H1 (cell line): ENCODE measurements around the gene PRRT2. TPM values are rescaled to one million over a fixed set of nuclear protein-coding genes. Genes with fewer than 3 reads are reported as not detected.
A peak's percentile ranks its signal among the peaks of the same experiment; 100 is the strongest.

Experiments
- CTCF ChIA-PET: fragments of 300-600 bp; sonication (Branson Sonifier 250); formaldehyde crosslinking; loops from one replicate; lab custom pipeline; 2021; ENCODE audit not compliant: partially characterized antibody; lab: Charles Lee
- POLR2A ChIA-PET: fragments of 300-600 bp; sonication (Branson Sonifier 250); formaldehyde crosslinking; loops from one replicate; lab custom pipeline; 2021; ENCODE audit warnings: inconsistent platforms; ENCODE audit not compliant: partially characterized antibody; lab: Charles Lee
- DNase-seq, 2 experiments: peaks; one replicate each; pipeline versions ENCODE4 v3.0.0 to v3.0.0-alpha.2; 2010 to 2022; ENCODE audit warnings: low spot score in 2 of 2, low read depth in 1 of 2, mixed read lengths in 1 of 2
- FAIRE-seq: peaks from 2 replicates; lab custom pipeline; 2011; peaks lifted over from hg19 to GRCh38; lab: Jason Lieb, UNC
- H2AFZ ChIP-seq: 2 replicates; pipeline ENCODE4 v1.8.1; 2012; ENCODE audit warnings: low read length, inconsistent platforms
- H2AK5ac ChIP-seq: 2 replicates; pipeline ENCODE4 v1.6.1; 2013; ENCODE audit warnings: low read depth, low read length
- H2BK120ac ChIP-seq: replicated peaks from 2 replicates; pipeline ENCODE3; 2013; ENCODE audit warnings: low read depth, low read length, inconsistent platforms
- H2BK12ac ChIP-seq: 2 replicates; pipeline ENCODE4 v1.6.1; 2013; ENCODE audit warnings: low read depth, low read length
- H2BK15ac ChIP-seq: 2 replicates; pipeline ENCODE4 v1.6.1; 2013; ENCODE audit warnings: low read length
- H2BK20ac ChIP-seq: 2 replicates; pipeline ENCODE4 v1.6.1; 2013; ENCODE audit warnings: low read length
- H2BK5ac ChIP-seq: 2 replicates; pipeline ENCODE4 v1.6.1; 2013; ENCODE audit warnings: low read depth, low read length
- H3K14ac ChIP-seq: 2 replicates; pipeline ENCODE4 v1.6.1; 2013; ENCODE audit warnings: inconsistent platforms; ENCODE audit not compliant: insufficient read length
- H3K18ac ChIP-seq: 2 replicates; pipeline ENCODE4 v1.6.1; 2013; ENCODE audit warnings: low read length; ENCODE audit errors: extremely low read depth
- H3K23ac ChIP-seq: 2 replicates; pipeline ENCODE4 v1.6.1; 2013; ENCODE audit warnings: inconsistent platforms; ENCODE audit not compliant: insufficient read length
- H3K23me2 ChIP-seq: 2 replicates; pipeline ENCODE4 v1.6.1; 2013; ENCODE audit warnings: low read depth, low read length
- H3K27ac ChIP-seq: 2 replicates; pipeline ENCODE4 v1.6.1; 2011; ENCODE audit warnings: low read depth, low read length, inconsistent platforms
- H3K27me3 ChIP-seq, 4 experiments: replicated peaks in 1 of 4; 1 replicate in 1 of 4; 2 replicates in 3 of 4; pipeline versions ENCODE4 v1.6.1 to v1.8.1; 2011 to 2013; ENCODE audit warnings: low read length in 3 of 4, mild to moderate bottlenecking in 3 of 4, inconsistent platforms in 2 of 4, mixed read lengths in 2 of 4, moderate library complexity in 1 of 4; ENCODE audit not compliant: control insufficient read depth in 3 of 4, insufficient read depth in 3 of 4; ENCODE audit errors: extremely low read depth in 1 of 4
- H3K36me3 ChIP-seq, 4 experiments: 2 replicates each; pipeline versions ENCODE4 v1.6.1 to v1.8.1; 2011 to 2013; ENCODE audit warnings: mild to moderate bottlenecking in 4 of 4, low read length in 3 of 4, moderate library complexity in 2 of 4, control low read depth in 1 of 4, inconsistent platforms in 1 of 4; ENCODE audit not compliant: insufficient read depth in 4 of 4, control insufficient read depth in 2 of 4
- H3K4ac ChIP-seq: replicated peaks from 2 replicates; pipeline ENCODE3; 2013; ENCODE audit warnings: low read length, low read depth, mixed read lengths, inconsistent platforms; ENCODE audit not compliant: insufficient read length
- H3K4me1 ChIP-seq, 4 experiments: replicated peaks in 1 of 4; 1 replicate in 1 of 4; 2 replicates in 3 of 4; pipeline versions ENCODE4 v1.6.1 to v1.8.1; 2011 to 2013; ENCODE audit warnings: low read length in 3 of 4, inconsistent platforms in 2 of 4, mixed read lengths in 1 of 4; ENCODE audit not compliant: insufficient read depth in 4 of 4, control insufficient read depth in 3 of 4
- H3K4me2 ChIP-seq, 2 experiments: 2 replicates each; pipeline versions ENCODE4 v1.6.1 to v1.8.1; 2011 to 2013; ENCODE audit warnings: low read depth in 2 of 2, low read length in 2 of 2, control low read depth in 1 of 2, inconsistent platforms in 1 of 2, mild to moderate bottlenecking in 1 of 2; ENCODE audit not compliant: insufficient read depth in 1 of 2
- H3K4me3 ChIP-seq, 4 experiments: fragments of 200-600, 300-600 bp in 1 of 4; sonication (generic), shearing (Covaris generic), sonication (Bioruptor Twin) in 1 of 4; 2 replicates each; pipeline versions ENCODE4 v1.5.1 to v1.8.1; 2011 to 2016; ENCODE audit warnings: low read length in 4 of 4, low read depth in 3 of 4, control low read depth in 2 of 4, inconsistent platforms in 2 of 4, mild to moderate bottlenecking in 2 of 4, mixed read lengths in 1 of 4, moderate library complexity in 1 of 4; ENCODE audit not compliant: insufficient read depth in 2 of 4; ENCODE audit errors: extremely low read depth in 1 of 4
- H3K56ac ChIP-seq: replicated peaks from 2 replicates; pipeline ENCODE3; 2013; ENCODE audit warnings: low read depth, mild to moderate bottlenecking, mixed read lengths, low read length, inconsistent platforms; ENCODE audit not compliant: insufficient read length
- H3K79me1 ChIP-seq: 2 replicates; pipeline ENCODE4 v1.6.1; 2013; ENCODE audit warnings: low read depth, low read length, control low read depth
- H3K79me2 ChIP-seq, 2 experiments: 2 replicates each; pipeline versions ENCODE4 v1.6.1 to v1.8.1; 2012 to 2013; ENCODE audit warnings: low read length in 2 of 2, mild to moderate bottlenecking in 2 of 2, inconsistent platforms in 1 of 2; ENCODE audit not compliant: insufficient read depth in 2 of 2, control insufficient read depth in 1 of 2
- H3K9ac ChIP-seq, 4 experiments: replicated peaks in 1 of 4; 1 replicate in 1 of 4; 2 replicates in 3 of 4; pipeline versions ENCODE4 v1.6.1 to v1.8.1; 2011 to 2013; ENCODE audit warnings: low read depth in 3 of 4, low read length in 3 of 4, control low read depth in 2 of 4, mild to moderate bottlenecking in 2 of 4, moderate library complexity in 2 of 4, inconsistent platforms in 1 of 4; ENCODE audit errors: extremely low read depth in 1 of 4
- H3K9me3 ChIP-seq, 2 experiments: 2 replicates each; pipeline versions ENCODE4 v1.6.1 to v1.8.1; 2012 to 2013; ENCODE audit warnings: mild to moderate bottlenecking in 2 of 2, moderate library complexity in 2 of 2, control low read depth in 1 of 2, inconsistent platforms in 1 of 2, low read depth in 1 of 2, low read length in 1 of 2, mixed read lengths in 1 of 2; ENCODE audit not compliant: insufficient read depth in 2 of 2
- H4K20me1 ChIP-seq, 2 experiments: replicated peaks in 1 of 2; 2 replicates each; pipeline versions ENCODE3 to v1.8.1; 2011 to 2013; ENCODE audit warnings: inconsistent platforms in 2 of 2, low read length in 2 of 2, mild to moderate bottlenecking in 1 of 2; ENCODE audit not compliant: insufficient read depth in 2 of 2, control insufficient read depth in 1 of 2
- H4K5ac ChIP-seq: 2 replicates; pipeline ENCODE4 v1.6.1; 2013; ENCODE audit warnings: low read length, low read depth, mixed read lengths, inconsistent platforms; ENCODE audit not compliant: insufficient read length
- H4K8ac ChIP-seq: 2 replicates; pipeline ENCODE4 v1.8.0; 2013; ENCODE audit warnings: mild to moderate bottlenecking, moderate library complexity, low read length, inconsistent platforms; ENCODE audit not compliant: insufficient read depth; ENCODE audit errors: extremely low read depth
- H4K91ac ChIP-seq: replicated peaks from 2 replicates; pipeline ENCODE3; 2013; ENCODE audit warnings: low read length, mixed read lengths, inconsistent platforms; ENCODE audit not compliant: insufficient read length
- BACH1 ChIP-seq: IDR thresholded peaks from 2 replicates; pipeline ENCODE4 v1.6.1; 2012; ENCODE audit warnings: low read length, improper control_type of control experiment
- CBX8 ChIP-seq: fragments of 300-800, 300-1000 bp; sonication (generic); IDR thresholded peaks from 2 replicates; pipeline ENCODE4 v1.7.1; 2016; ENCODE audit warnings: low read depth, low read length, borderline replicate concordance
- CEBPB ChIP-seq: IDR thresholded peaks from 2 replicates; pipeline ENCODE4 v1.6.1; 2012; ENCODE audit warnings: low read depth, low read length
- EGR1 ChIP-seq: IDR thresholded peaks from 2 replicates; pipeline ENCODE4 v1.6.1; 2011; ENCODE audit warnings: low read depth, low read length, borderline replicate concordance
- KDM4A ChIP-seq: IDR thresholded peaks from one replicate; pipeline ENCODE4 v1.7.1; 2012; ENCODE audit warnings: low read depth, mild to moderate bottlenecking, moderate library complexity, low read length, inconsistent platforms; ENCODE audit not compliant: severe bottlenecking
- POLR2A ChIP-seq, 2 experiments: IDR thresholded peaks; 1 replicate in 1 of 2; 2 replicates in 1 of 2; pipeline ENCODE4 v1.6.1; 2011; ENCODE audit warnings: low read depth in 2 of 2, low read length in 2 of 2, mild to moderate bottlenecking in 2 of 2; ENCODE audit errors: control extremely low read depth in 1 of 2
- RNF2 ChIP-seq: fragments of 200-900, 300-1000 bp; sonication (generic); IDR thresholded peaks from 2 replicates; pipeline ENCODE4 v1.7.1; 2016; ENCODE audit warnings: borderline replicate concordance, low read depth, mild to moderate bottlenecking, antibody characterized with exemption, low read length; ENCODE audit not compliant: poor library complexity, severe bottlenecking; ENCODE audit errors: missing control alignments
- SIN3A ChIP-seq, 2 experiments: IDR thresholded peaks in 1 of 2; conservative IDR thresholded peaks in 1 of 2; 2 replicates each; pipeline ENCODE4 v1.6.1; 2011 to 2012; ENCODE audit warnings: low read length in 2 of 2, improper control_type of control experiment in 1 of 2, low read depth in 1 of 2, mild to moderate bottlenecking in 1 of 2
- TBP ChIP-seq: IDR thresholded peaks from 2 replicates; pipeline ENCODE4 v1.6.1; 2011; ENCODE audit warnings: low read depth, low read length, improper control_type of control experiment
- WGBS, 2 experiments: shearing (Covaris generic) in 1 of 2; methylation state at CpG; one replicate each; pipeline versions ENCODE4 v1.1.6 to v1.1.7; 2013 to 2015; ENCODE audit warnings: low lambda C conversion rate in 2 of 2, mixed read lengths in 2 of 2, inconsistent platforms in 1 of 2, low coverage in 1 of 2, missing lambda C conversion rate in 1 of 2; ENCODE audit not compliant: insufficient replicate concordance in 2 of 2, insufficient coverage in 1 of 2, insufficient read length in 1 of 2; ENCODE audit errors: extremely low coverage in 1 of 2, missing lambda C conversion rate in 1 of 2; 5-methylcytosine and 5-hydroxymethylcytosine counted together
- polyA plus RNA-seq, 7 experiments: library from polyadenylated mRNA; depleted of rRNA in 3 of 7; stranded (reverse) in 5 of 7; unstranded in 2 of 7; fragments of >200 nt in 5 of 7; fragments of 200-250 nt in 2 of 7; gene quantifications; 1 replicate in 5 of 7; 2 replicates in 1 of 7; 4 replicates in 1 of 7; pipeline versions ENCODE4 v1.2.1 to v1.2.3, GENCODE V29; 2011 to 2013; ENCODE audit warnings: missing spikeins in 2 of 7, mixed read lengths in 2 of 7
- total RNA-seq: library from RNA; stranded (reverse); fragmentation: NEBNext Ultra II Directional; extraction: Animal tissue kit (Norgen Biotek cat#: 25700); gene quantifications from 2 replicates; pipeline ENCODE4 v1.2.1, GENCODE V29; 2021

PRRT2 gene
- total and polyA plus RNA-seq, 2 of the 8 experiments (the other 6 are each of a cell fraction or from before 2014, with no cell fraction given) = 12.8 to 32.6 TPM

DNA sequence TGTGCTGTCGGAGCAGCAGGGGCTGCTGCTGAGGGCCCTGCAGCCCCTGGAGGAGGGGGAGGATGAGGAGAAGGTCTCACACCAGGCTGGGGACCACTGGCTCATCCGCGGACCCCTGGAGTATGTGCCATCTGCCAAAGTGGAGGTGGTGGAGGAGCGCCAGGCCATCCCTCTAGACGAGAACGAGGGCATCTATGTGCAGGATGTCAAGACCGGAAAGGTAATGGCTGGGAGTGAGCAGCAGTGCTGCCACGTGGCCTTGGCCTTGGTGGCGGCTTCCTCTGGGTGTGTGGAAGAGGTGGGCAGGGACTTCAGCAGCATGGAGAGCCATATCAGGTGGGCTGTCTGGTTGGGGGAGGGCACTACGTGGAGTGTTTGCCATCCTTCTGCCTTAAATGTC is 28.2 kb downstream of the PRRT2 start:
- H3K4me2 ChIP-seq = no peak overlapping the region
- ChIA-PET POLR2A (interaction anchor here (0.6 to 12.7 kb wide), 3 partner anchors 15 to 140 kb away, joined by 3 to 167 read pairs (median 3); partner anchors contain the start of genes MVP and PAGR1), CTCF (interaction anchor here (1.1 to 4.2 kb wide), 5 partner anchors 10 to 191 kb away, joined by 3 to 28 read pairs (median 4); partner anchors contain the start of genes MAZ and TLCD3B)
- H3K4ac ChIP-seq = no peak overlapping the region
- H3K27me3 ChIP-seq = no peaks in the 10 kb centered on the region
- H2BK12ac ChIP-seq = no peak overlapping the region; the same call in 1 of the 2 replicates
- no peaks in the 10 kb centered on the region for H3K36me3 ChIP-seq
- H2BK20ac ChIP-seq = no peak overlapping the region
- H3K23me2 ChIP-seq = no peaks in the 10 kb centered on the region
- H3K56ac ChIP-seq = no peak overlapping the region
- H3K9ac ChIP-seq = peak overlapping the region in 1 of 4 experiments; percentile 32; a peak in 1 of 7 replicates
- H2AK5ac ChIP-seq = no peak overlapping the region
- no peaks in the 10 kb centered on the region for H3K9me3 ChIP-seq
- H4K91ac ChIP-seq = no peak overlapping the region
- no peak overlapping the region for H2BK5ac ChIP-seq
- no peaks in the 10 kb centered on the region for H3K79me1 ChIP-seq
- H2BK120ac ChIP-seq = no peak overlapping the region
- H3K4me3 ChIP-seq = no peak overlapping the region
- DNase-seq (no peak), FAIRE-seq (no peak)
- no peaks in the 10 kb centered on the region; a peak in 1 of 7 replicates for H3K4me1 ChIP-seq
- H2BK15ac ChIP-seq = no peak overlapping the region
- H3K18ac ChIP-seq = no peak overlapping the region
- H3K14ac ChIP-seq = no peak overlapping the region
- H2AFZ ChIP-seq = no peak overlapping the region
- no peak overlapping the region for H3K27ac ChIP-seq
- H3K79me2 ChIP-seq = no peaks in the 10 kb centered on the region
- 89% methylated on average over 10 of the region's 10 CpGs; no CpG with 5 or more reads in 1 of the 2 experiments for WGBS, 2 experiments
- H4K8ac ChIP-seq = no peak overlapping the region
- H4K5ac ChIP-seq = no peak overlapping the region
- H3K23ac ChIP-seq = no peak overlapping the region
- H4K20me1 ChIP-seq = no peaks in the 10 kb centered on the region
- TF ChIP-seq RNF2 = no peak
- TF ChIP-seq TBP = no peak
- TF ChIP-seq BACH1 = no peak
- TF ChIP-seq CEBPB = no peak
- no peak for TF ChIP-seq POLR2A (IDR thresholded peaks at IDR 0.05; ENCODE audit: control extremely low read depth in 1 of 2, low read depth in 2 of 2, low read length in 2 of 2)
- TF ChIP-seq SIN3A (conservative IDR thresholded peaks at IDR 0.05 in 1 of 2, IDR thresholded peaks at IDR 0.05 in 1 of 2; ENCODE audit: low read depth in 1 of 2, low read length in 2 of 2) = no peak
- TF ChIP-seq CBX8 = no peak
- no peak for TF ChIP-seq EGR1
- TF ChIP-seq KDM4A = no peak
